Cerebellar nuclear complex (tissue), 1 donor: ENCODE results near the gene TRIM34.
"Not testable (repeated sequence)": the region's sequence is repeated elsewhere in the genome, so short reads cannot be mapped to it uniquely, and the experiment has no call there.

ENCODE experiments used
- DNase-seq, 2 experiments: peaks; one replicate each; lab custom pipeline; 2025; lab: John Stamatoyannopoulos, UW

TRIM34 gene

GRCh38 chr11:5684036-5684645 is 59.3 kb downstream of the TRIM34 start:
- no peak for DNase-seq

DNA sequence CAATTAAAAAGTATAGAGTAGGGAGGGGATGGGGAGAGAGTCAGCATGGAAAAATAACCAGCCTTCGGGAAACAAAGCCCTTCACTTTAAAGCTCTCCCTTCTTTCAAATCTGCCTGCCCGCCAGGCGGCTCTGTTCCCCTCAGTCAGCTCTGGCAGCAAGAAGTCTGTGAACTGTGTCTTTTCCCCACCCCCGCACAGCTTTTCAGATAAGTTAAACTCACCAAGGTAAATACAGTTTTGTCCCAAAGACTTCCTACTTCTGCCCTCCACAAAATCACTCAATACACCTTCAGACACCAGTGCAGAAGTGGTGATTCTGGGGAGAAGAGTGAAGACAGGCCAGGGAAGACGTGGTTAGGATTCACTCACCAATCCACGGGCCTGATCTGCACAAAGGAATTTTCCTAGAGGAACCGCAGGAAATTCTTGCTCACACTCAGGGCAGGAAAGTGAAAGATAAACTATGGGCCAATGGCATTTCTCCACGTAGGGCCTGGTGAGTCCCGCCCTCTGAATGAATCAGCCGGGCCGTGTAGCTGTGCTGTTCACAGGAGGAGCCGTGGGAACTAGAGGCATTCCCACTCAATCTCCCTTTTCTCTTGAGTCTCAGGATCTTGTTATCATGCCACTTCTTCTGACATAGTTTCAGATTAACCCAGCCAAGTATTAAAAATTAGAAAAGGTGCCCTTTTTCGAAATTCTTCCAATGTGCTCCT is 60.0 kb downstream of the TRIM34 start, which contains the start of gene TRIM5:
TRIM5 (minus strand) TSS at position 429 of the 717 bp plus-strand sequence. CDS start 4,897 bp downstream, outside the sequence.
- no peak for DNase-seq

DNA sequence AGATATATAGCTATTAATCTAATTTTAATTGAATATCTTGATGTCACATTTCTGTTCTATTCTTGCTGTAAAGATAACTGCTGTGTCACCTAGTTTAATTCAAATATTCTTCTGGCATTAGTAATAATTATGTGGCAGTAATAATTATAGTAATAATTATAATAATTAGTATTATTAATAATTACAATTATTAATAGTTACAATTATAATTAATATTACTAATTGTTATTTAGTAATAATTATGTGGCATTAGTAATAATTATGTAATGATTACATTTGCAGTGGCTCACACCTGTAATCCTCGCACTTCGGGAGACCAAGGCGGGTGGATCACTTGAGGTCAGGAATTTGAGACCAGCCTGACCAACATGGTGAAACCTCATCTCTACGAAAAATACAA is 61.6 kb downstream of the TRIM34 start:
- no peak for DNase-seq

DNA sequence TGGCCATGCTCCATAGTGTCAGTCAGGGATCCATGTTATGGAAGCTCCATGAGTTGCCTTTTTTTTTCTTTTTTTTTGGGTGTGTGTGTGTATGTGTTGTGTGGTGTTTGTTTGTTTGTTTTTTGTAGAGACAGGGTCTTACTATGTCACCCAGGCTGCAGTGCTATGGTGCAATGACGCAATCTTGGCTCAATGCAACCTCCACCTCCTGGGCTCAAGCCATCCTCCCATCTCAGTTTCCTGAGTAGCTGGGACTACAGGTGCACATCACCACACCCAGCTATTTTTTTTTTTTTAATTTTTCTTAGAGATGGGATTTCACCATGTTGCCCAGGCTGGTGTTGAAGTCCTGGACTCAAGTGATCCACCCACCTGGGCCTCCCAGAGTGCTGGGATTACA is 63.7 kb downstream of the TRIM34 start:
- no peak for DNase-seq

DNA sequence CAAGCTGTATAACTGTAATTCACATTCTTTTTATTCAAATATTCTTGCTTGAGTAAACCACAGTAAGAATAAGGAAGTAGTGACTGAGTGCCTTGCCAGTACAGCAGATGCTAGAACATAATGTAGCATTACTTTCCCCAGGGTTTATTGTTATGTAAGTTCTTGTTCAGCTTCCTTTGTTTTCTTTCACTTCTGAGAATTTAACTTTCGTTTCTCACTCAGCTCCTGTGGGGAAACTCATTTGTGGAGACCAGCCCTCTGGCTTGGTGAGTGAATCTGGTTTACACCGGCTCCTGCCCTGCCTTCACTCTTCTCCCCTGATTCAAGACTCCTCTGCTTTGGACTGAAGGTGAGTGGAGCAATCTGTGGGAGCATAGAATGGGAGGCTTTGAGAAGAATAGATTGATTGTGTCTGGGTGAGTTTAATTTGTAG is 64.8 kb downstream of the TRIM34 start, which contains the start of gene TRIM22:
TRIM22 (plus strand) TSS at position 240 of the 433 bp plus-strand sequence. CDS start 6,443 bp downstream, outside the sequence.
- no peak for DNase-seq

- DNase-seq: no peak
Observed at GRCh38 chr11:5690216-5690615, 65.4 kb downstream of the TRIM34 start.

- no peak for DNase-seq
Observed at GRCh38 chr11:5690736-5691135, 65.9 kb downstream of the TRIM34 start.

DNA sequence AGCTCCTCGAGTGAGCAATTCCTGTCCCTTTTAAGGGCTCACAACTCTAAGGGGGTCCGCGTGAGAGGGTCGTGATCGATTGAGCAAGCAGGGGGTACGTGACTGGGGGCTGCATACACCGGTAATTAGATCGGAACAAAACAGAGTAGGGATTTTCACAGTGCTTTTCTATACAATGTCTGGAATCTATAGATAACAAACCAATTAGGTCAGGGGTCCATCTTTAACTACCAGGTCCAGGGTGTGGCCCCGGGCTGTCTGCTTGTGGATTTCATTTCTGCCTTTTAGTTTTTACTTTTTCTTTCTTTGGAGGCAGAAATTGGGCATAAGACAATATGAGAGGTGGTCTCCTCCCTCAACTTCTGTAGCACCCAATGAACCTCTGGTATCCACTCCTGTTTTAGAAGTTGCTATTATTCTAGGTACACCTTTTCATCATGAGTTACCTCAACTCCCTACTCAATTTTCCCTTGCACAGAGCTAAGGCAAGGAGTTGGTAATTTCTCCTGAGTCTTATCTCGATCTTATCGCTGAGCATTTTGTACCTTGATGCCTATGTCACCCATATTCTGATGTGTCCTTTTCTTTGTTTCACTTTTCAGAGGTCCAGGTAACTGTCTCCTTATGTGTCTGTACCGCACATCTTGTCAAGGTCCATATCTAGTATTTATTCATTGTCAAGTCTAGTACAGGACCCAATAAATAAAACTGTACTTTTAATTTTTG is 66.6 kb downstream of the TRIM34 start:
- DNase-seq: not testable (repeated sequence)

- no peak for DNase-seq
Observed at GRCh38 chr11:5691964-5692361, 67.2 kb downstream of the TRIM34 start.
